ENCODE data around the gene DSP.

Gene DSP

DNA sequence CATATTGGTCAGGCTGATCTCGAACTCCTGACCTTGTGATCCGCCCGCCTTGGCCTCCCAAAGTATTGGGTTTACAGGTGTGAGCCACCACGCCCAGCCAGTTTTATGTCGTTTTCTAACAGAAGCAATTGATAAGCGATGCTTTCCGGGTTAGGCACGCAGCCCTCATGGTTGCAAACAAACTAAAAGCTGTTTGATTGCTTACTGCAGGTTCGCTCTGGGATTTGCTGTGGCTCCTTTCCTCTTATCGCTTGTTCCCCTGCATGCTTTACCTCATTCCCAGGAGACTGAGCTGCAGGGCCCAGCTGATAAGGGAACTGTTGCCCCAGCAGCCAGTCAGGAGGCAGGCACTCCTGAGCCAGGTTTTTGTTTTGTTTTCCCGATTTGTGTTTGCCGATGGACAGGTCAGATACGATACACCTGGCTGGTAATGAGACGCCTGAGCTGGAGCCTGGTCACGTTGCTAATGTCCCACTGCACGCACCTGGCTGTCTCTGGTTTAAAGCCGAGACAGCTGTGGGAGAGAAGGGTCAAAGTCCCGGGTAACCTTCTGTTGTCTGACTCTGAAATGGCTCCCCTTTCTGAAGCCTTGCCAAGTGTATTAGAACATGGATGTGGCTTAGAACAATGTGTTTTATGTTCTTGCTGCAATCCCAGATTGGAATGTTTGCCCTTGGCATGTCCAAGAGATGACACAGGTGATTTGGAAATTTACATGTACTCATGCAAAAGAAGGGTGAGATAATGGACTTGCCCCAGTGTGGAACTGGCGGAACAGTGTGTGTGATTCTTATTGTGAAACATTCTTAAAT lies 19.9 kb downstream of the DSP start:
- no peak for FAIRE-seq

DNA sequence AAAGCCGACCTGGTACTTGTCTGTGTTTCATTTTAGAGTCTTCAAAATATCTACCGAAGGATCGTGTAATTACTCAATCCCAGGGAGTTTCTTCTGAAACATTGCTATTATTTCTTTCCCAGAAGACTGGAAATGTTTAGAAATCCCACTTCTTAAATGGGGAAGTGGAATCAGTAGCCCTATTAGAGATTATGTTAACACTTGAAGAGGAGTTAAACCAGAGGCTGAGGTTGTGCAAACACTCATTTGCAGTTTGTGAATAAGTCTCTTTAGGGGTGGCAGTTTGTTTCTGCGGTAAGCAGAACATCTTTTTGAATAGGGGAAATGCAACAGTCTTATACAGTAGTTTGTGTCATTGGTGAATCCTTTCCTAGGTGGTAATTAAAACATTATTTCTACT lies 21.3 kb downstream of the DSP start:
- FAIRE-seq, result no peak

DNA sequence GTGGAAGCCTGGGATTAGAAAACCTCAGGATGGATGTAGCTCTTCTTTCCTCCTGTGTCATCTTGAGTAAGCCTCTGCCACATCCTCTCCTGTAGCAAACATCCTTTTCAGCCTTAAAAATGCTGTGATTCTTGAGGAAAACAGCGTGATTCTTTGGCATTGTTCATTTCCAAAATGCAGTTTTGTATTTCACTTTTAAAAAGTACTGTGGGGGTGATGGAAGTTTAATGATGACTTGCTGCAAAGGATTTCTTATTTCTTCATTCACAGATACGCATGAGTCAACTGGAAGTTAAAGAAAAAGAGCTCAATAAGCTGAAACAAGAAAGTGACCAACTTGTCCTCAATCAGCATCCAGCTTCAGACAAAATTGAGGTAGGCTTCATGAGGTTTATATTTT lies 24.6 kb downstream of the DSP start:
- no peak for FAIRE-seq

DNA sequence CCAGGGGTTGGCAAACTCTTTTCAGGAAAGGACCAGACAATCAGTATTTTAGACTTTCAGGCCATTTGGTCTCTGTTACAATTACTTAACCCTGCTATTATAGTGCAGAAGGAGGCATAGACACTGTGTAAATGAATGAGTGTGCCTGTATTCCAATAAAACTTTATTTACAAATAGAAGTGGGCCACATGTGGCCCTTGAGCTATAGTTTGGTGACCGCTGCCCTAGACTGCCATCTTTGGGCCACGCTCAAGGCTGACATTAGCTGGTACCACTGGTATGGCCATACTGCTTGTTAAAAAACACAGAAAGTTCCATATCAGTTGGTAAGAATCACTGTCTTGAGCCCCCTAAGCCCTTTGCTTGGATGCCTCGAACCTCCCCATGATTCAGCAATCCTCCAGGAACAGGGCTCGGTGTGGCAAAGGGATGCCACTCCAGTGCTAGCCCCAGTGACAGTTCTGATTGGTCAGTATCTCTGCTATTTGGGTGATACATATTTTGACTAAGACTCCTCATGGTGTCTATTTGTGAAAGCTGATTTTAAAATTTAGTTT lies 25.2 kb downstream of the DSP start:
- no peak for FAIRE-seq

DNA sequence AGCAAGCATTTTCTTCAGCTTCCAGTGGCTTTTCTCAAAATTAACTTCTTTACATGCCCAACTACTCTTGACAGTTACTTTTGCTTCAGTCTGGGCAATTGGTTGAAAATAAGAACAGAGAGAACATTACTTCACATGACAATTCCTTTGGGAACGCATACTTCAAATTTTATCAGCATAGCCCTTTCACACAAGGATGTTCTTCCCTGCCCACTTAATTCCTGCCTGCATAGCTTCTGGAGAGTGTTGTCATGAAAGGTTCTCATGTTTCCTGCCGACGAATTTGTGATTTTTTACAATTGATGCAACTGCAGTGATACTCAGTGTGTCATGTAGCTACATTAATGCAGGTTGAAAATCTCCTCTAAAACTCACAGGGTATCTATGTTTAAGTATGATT lies 26.6 kb downstream of the DSP start:
- FAIRE-seq, result no peak

DNA sequence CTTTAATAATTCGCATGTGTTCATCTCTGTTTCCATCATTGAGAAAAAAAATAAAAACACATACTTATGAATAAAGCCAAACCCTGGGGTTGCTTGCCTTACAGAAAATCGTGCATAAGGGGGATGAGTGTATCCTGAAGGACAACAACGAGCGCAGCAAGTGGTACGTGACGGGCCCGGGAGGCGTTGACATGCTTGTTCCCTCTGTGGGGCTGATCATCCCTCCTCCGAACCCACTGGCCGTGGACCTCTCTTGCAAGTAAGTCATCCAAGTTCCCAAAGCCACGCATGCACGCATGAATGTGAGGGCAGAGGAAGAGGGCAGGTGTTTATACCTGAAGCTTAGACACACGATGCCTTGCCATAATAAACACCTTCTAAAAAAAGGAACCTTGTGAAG lies 27.6 kb downstream of the DSP start:
- FAIRE-seq, result no peak

DNA sequence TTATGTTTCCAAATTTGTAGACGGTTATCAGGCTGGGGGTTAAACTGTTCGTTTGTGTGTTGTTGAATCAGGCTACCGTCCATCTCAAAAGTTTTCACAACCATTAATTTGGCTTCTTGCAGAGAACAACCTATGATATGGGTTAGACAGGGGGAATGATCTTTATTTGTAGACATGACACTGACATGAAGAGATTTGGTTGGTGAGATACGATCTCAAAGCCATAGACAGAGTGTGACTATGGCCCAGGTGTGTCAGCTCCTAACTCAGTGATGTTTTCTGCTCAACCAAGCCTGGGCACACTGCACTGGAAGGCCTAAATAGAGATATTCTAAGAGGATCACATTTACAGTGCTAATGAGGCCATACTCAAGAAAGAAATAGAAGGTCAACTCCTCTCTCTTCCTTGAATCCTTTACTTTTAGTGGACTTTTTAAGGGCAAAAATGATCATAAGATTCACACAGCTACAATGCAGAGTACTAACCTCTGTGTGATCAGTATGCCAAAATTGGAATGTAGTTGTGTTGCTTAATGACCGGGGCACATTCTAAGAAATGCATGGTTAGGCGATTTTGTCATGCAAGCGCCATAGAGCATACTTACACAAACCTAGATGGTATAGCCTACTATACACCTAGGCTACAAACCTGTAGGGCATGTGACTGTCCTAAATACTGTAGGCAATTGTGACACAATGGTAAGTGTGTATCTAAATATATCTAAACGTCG lies 30.9 kb downstream of the DSP start:
- no peak for FAIRE-seq

DNA sequence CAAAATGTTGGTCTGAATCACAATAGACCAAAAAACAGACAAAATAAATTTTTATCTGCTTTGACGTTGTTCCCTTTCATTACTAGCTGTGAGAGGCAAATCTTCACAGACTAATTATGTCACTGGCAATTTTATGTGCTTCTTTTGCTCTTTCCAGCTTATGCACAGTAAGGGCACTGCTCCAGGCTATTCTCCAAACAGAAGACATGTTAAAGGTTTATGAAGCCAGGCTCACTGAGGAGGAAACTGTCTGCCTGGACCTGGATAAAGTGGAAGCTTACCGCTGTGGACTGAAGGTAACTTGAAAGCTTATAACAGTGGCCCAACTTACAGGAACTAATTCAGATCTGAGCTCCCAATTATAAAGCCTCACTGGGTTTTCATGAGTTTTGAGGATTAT lies 33.0 kb downstream of the DSP start:
- FAIRE-seq, result no peak

DNA sequence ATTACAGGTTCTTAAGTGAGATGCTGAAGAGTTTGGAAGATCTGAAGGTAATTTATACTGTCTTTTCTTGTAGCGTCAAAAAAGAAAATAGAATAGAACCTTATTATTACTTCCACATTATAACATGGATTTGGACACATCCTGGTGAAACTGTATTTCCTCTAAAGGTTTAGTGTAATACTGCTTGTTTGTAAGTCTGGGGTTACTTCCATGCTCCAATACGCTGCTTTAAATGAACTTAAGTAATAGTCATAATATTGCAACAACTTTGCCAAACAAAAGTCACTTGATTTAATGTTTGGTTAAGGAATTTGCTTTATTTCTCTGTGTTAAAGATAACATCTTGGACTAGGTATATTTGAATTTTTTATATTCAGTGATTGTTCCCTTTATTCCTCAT lies 37.0 kb downstream of the DSP start:
- no peak for FAIRE-seq

DNA sequence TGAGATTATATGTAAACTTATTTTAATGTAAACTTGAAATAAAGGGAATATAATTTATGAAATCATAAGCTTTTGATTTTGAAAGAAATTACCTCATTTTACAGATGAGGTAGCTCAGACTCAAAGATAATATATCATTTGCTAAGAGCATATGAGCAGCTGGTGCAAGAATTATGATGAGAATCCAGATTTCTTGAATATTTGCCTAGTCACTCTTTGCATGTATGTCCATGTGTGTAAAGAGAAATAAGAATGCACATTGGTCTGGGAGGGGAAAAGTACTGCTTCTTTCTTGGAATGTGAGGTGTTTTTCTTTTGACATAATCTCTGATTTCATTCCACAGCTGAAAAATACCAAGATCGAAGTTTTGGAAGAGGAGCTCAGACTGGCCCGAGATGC lies 37.5 kb downstream of the DSP start:
- no peak for FAIRE-seq

DNA sequence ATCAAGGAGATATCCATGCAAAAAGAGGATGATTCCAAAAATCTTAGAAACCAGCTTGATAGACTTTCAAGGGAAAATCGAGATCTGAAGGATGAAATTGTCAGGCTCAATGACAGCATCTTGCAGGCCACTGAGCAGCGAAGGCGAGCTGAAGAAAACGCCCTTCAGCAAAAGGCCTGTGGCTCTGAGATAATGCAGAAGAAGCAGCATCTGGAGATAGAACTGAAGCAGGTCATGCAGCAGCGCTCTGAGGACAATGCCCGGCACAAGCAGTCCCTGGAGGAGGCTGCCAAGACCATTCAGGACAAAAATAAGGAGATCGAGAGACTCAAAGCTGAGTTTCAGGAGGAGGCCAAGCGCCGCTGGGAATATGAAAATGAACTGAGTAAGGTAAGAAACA lies 38.4 kb downstream of the DSP start:
- no peak for FAIRE-seq

DNA sequence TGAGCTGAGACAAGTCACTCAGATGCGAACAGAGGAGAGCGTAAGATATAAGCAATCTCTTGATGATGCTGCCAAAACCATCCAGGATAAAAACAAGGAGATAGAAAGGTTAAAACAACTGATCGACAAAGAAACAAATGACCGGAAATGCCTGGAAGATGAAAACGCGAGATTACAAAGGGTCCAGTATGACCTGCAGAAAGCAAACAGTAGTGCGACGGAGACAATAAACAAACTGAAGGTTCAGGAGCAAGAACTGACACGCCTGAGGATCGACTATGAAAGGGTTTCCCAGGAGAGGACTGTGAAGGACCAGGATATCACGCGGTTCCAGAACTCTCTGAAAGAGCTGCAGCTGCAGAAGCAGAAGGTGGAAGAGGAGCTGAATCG lies 39.1 kb downstream of the DSP start:
- no peak for FAIRE-seq

DNA sequence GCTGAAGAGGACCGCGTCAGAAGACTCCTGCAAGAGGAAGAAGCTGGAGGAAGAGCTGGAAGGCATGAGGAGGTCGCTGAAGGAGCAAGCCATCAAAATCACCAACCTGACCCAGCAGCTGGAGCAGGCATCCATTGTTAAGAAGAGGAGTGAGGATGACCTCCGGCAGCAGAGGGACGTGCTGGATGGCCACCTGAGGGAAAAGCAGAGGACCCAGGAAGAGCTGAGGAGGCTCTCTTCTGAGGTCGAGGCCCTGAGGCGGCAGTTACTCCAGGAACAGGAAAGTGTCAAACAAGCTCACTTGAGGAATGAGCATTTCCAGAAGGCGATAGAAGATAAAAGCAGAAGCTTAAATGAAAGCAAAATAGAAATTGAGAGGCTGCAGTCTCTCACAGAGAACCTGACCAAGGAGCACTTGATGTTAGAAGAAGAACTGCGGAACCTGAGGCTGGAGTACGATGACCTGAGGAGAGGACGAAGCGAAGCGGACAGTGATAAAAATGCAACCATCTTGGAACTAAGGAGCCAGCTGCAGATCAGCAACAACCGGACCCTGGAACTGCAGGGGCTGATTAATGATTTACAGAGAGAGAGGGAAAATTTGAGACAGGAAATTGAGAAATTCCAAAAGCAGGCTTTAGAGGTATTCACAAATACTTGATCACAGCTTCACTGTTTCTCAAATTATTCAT lies 39.6 kb downstream of the DSP start:
- FAIRE-seq, result no peak

DNA sequence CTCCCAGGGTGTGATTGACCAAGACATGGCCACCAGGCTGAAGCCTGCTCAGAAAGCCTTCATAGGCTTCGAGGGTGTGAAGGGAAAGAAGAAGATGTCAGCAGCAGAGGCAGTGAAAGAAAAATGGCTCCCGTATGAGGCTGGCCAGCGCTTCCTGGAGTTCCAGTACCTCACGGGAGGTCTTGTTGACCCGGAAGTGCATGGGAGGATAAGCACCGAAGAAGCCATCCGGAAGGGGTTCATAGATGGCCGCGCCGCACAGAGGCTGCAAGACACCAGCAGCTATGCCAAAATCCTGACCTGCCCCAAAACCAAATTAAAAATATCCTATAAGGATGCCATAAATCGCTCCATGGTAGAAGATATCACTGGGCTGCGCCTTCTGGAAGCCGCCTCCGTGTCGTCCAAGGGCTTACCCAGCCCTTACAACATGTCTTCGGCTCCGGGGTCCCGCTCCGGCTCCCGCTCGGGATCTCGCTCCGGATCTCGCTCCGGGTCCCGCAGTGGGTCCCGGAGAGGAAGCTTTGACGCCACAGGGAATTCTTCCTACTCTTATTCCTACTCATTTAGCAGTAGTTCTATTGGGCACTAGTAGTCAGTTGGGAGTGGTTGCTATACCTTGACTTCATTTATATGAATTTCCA lies 43.9 kb downstream of the DSP start:
- FAIRE-seq, result no peak

DNA sequence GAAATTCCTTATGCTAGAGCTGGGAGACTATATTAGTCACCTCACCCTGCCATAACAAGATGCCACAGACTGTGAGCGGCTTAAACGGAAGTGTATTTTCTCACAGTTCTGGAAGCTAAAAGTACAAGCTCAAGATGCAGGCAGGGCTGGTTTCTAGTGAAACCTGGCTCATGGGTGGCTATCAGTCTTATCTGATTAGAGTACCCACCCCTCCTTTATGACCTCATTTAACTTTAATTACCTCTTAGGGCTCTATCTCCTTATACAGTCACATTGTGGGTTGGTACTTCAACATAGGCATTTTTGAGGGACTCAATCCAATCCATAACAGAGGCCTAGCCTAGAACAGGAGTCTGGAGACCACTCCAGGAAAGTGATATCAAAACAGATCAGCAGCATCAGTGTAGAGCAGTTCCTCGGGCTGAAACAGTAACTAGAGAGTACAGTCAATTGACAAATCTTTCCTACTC lies 46.2 kb downstream of the DSP start:
- peak; percentile 51 for FAIRE-seq

DNA sequence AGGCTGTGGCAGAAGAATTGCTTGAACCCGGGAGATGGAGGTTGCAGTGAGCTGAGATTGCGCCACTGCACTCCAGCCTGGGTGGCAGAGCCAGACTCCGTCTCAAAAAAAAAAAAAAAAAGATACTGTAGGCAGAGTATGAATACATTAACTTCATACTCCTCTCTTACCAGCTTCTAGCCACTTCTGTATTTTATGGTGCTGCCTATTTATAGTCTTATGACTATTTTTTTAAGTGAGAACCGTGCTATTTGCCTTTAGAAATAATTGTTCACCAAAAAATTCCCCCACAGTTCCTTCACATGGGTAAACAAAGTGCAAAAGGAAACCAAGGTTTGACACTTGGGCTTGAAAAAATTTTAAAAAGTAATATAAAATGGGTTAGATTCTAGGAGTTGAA lies 47.0 kb downstream of the DSP start:
- no peak for FAIRE-seq

DNA sequence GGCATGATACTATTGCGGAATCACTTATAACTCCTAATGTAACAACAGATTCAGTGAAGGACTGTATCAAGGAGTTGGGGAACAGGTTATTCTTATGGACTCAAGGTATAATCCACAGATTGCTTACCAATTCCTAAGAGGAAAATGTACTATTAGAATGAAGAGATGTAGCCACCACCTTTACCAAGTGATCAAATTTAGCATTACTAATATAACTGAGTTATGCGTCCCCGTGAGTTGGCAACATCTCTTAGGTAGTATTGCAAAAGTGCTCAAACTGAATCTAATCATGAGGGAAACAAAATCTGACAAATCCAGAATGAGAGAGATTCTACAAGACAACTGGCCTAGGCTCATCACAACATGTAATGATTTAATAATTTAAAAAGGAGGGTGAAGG lies 47.8 kb downstream of the DSP start:
- FAIRE-seq, result no peak

DNA sequence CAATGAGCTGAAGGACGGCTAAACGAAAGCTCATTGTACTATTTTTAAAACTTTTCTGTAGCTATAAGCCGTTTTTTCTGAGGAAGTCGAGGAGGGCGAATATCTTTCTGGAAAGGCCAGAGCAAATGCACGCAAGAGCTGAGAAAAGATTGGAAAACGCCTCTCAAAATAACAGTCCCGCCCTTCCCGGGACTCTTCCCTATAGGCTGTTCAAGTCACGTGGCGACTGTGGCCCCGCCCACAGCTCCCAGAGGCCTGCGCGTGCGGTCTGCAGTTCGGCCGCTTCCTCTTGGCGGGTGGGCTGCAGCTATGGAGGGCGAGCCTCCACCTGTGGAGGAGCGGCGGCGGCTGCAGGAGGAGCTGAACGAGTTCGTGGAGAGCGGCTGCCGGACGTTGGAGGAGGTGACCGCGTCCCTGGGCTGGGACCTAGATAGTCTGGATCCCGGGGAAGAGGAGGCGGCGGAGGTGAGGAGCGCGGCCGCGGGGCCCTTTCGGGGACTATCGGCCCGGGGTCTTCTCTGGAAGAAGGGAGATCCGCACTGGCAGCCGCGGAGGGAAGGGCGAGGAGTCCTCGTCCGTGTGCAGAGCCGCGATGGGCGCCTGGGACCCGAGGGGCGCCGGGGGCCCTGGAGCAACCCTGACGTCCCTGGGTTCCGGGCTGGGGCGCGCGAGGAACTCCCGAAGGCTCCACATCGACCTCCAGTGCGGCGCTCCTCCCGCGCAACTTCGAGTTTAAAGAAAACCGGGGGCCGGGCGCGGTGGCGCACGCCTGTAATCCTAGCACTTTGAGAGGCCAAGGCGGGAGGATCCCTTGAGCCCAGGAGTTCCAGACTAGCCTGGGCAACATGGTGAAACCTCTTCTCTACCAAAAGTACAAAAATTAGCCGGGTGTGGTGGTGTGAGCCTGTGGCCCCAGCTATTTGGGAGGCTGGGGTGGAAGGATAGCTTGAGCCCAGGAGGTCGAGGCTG lies 48.8 kb downstream of the DSP start, which contains the start of gene SNRNP48:
Gene SNRNP48, plus strand, starts transcription at position 250 of the 969 bp plus-strand sequence. Its CDS starts 60 bp downstream, at position 310.
- FAIRE-seq, result peak; percentile 33

DNA sequence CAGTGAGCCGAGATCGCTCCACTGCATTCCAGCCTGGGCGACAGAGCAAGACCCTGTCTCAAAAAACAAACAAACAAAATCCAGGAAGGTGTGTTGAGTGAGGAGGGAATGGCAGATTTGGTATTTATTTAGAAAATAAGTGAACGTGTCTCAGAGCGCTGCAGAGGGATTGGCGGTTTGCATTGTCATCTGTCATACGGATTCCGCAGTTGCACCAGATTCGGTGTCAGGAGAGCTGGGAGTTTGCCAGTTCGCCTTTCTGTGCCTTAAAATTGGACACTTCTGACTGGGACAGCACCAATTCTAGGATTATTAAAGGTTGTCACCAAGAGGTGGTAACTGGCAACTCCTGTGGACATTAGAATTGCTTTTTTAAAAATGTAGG lies 49.4 kb downstream of the DSP start:
- no peak for FAIRE-seq

DNA sequence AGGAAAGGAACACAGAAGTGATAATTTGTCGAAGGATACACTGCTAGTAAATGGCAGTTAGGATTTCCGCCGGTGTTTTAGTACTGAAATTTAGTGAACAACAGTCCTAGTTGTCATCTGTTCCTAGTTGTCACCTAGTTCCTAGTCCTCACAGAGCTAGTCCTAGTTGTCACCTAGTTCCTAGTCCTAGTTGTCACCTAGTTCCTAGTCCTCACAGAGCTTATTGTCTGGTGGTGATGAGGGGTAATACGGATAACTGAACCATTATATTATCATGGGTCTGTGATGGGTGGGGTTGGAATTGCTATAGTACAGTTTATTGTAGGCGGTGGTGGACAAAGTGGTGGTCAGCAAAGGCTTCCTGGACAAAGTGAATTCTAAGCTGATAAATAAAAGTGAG lies 50.3 kb downstream of the DSP start:
- FAIRE-seq, result no peak

DNA sequence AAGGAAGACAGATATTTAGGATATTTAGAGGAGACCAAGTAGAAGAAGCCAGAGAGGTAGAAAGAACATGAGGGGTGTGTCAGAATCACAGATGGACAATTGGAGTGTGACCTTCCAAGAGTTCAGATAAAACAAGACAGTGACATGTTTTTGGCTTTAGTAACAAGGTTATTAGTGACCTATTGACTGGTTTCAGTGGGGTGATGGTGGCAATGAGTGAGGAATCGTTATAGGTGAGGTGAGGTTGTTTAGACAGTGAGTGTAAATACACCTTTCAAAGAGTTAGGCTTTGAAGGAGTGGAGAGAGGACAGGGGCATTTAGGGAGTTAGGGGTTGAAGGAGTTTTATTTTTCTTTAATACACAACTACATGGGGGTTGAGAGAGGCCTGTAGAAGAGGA lies 51.8 kb downstream of the DSP start:
- FAIRE-seq, result no peak

Data from colon (tissue), 2 donors.